ENCODE data around the gene XXYLT1.

XXYLT1 gene

DNA sequence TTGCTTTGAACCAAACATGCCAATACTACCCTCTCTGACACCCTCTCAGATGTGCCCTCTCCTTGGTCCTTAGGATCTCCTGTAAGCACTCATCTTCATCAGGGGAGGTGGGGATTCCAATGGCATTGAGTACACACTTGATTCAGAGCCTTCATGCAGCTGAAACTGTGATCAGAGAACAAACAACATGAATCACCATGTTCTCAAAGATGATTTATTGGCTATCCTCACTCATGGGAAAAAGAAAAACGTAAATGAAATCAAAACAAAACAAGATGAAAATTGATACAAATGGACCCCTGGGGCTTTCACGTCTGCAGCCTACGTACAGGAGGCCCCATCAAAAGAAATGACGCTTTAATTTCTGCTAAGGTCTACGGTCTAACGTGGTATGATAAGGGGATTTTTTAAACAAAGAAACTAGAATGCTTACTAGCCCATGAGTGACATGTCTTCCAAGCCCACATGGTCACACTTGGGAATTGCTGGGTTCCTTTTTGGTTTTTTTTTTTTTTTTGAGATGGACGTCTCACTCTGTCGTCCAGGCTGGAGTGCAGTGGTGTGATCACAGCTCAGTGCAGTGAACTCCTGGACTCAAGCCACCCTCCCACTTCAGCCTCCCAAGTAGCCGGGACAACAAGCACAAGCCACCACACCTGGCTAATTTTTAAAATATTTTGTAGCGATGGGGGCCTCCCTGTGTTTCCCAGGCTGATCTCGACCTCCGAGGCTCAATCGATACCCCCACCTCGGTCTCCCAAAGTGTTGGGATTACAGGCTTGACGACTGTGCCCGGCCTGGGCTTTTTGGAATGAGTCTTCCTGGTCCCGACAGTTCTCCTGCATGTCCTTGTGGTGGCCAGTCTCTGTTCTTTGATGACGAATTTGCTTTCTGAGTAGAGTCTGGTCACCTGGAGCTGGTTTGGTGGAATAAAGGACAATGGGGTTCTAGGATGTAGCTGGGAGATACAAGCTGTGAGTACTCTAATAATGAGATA, 202.6 kb downstream of the XXYLT1 start:
- H3K4me3 ChIP-seq (ENCODE audit: control insufficient read depth, low read depth, low read length) = no peak overlapping the region
- no peak for TF ChIP-seq CTCF (conservative IDR thresholded peaks at IDR 0.05; ENCODE audit: control insufficient read depth, insufficient read depth, low read depth, low read length)
- peak; percentile 79 for DNase-seq (ENCODE audit: low read depth)

GRCh38 chr3:195066441-195066841, 204.5 kb downstream of the XXYLT1 start:
- DNase-seq (ENCODE audit: low read depth) = no peak
- H3K4me3 ChIP-seq (ENCODE audit: control insufficient read depth, low read depth, low read length) = no peak overlapping the region
- TF ChIP-seq CTCF (conservative IDR thresholded peaks at IDR 0.05; ENCODE audit: control insufficient read depth, insufficient read depth, low read depth, low read length) = no peak

DNA sequence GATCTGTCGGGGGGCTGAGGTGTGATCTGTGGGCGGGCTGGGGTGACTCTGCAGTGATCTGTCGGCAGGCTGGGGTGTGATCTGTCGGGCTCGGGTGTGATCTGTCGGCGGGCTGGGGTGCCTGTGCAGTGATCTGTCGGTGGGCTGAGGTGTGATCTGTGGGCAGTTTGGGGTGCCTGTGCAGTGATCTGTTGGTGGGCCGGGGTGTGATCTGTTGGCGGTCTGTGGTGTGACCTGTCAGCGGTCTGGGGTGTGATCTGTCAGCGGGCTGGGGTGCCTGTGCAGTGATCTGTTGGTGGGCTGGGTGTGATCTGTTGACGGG, 205.1 kb downstream of the XXYLT1 start:
- TF ChIP-seq CTCF (conservative IDR thresholded peaks at IDR 0.05; ENCODE audit: control insufficient read depth, insufficient read depth, low read depth, low read length) = no peak
- no peak overlapping the region for H3K4me3 ChIP-seq (ENCODE audit: control insufficient read depth, low read depth, low read length)
- no peak for DNase-seq (ENCODE audit: low read depth)

- TF ChIP-seq CTCF (conservative IDR thresholded peaks at IDR 0.05; ENCODE audit: control insufficient read depth, insufficient read depth, low read depth, low read length) = no peak
- DNase-seq (ENCODE audit: low read depth) = no peak
Measured at GRCh38 chr3:195065142-195065863, 205.7 kb downstream of the XXYLT1 start.

GRCh38 chr3:195064300-195064931, 206.5 kb downstream of the XXYLT1 start:
- no peak for DNase-seq (ENCODE audit: low read depth)
- H3K4me3 ChIP-seq (ENCODE audit: control insufficient read depth, low read depth, low read length) = no peak overlapping the region
- TF ChIP-seq CTCF (conservative IDR thresholded peaks at IDR 0.05; ENCODE audit: control insufficient read depth, insufficient read depth, low read depth, low read length) = no peak

More at GRCh38 chr3:195065142-195065863, 205.7 kb downstream of the XXYLT1 start:
- H3K4me3 ChIP-seq (ENCODE audit: control insufficient read depth, low read depth, low read length) = no peak overlapping the region

GRCh38 chr3:195063581-195064193, 207.3 kb downstream of the XXYLT1 start:
- H3K4me3 ChIP-seq (ENCODE audit: control insufficient read depth, low read depth, low read length) = no peak overlapping the region
- TF ChIP-seq CTCF (conservative IDR thresholded peaks at IDR 0.05; ENCODE audit: control insufficient read depth, insufficient read depth, low read depth, low read length) = no peak
- DNase-seq (ENCODE audit: low read depth) = no peak

All from fibroblast of mammary gland (primary cell).